ENCODE data around the gene APOL4. TPM values are rescaled to one million over a fixed set of nuclear protein-coding genes. Genes with fewer than 3 reads are reported as not detected.
A peak's percentile ranks its signal among the peaks of the same experiment; 100 is the strongest.

APOL4 gene
- total and polyA plus RNA-seq, 2 donors (not counting 1 experiment from before 2014, with no cell fraction given), result 0.03 TPM; not detected in 1

DNA sequence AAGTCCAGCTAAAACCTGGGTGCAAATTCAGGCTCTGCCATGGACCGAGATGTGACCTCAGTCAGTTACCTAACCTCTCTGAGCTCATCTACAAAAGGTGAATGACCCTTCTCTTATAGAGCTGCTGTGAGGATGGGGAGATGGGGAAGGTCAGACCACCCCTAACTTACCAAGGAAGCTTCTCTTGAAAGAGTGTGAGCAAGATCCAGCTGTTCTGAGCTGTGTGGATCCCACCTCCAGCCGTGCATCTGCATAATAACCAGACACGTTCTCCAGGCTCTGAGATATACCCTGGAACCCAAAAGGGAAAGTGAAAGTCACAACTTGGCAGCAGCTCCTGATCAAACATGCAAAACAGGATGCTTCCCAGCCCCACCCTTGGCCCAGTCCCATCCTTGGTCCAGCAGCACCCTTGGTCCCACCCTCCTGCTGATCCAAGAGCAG, 41.1 kb downstream of the APOL4 start, which contains the start of gene APOL3:
Gene APOL3 (minus strand): TSS at position 257 of the 444 bp plus-strand sequence. CDS start 11,700 bp downstream, outside the sequence.
- H3K4me1 Mint-ChIP-seq, result peaks cover 87% of the 10 kb centered on the region
- ChIA-PET CTCF (interaction anchor here (0.6 to 12.5 kb wide), 8 partner anchors 9 to 512 kb away, joined by 3 to 182 read pairs (median 3); partner anchors contain the start of gene APOL6), POLR2A (no interaction called here)
- TF ChIP-seq, protein P1, sequence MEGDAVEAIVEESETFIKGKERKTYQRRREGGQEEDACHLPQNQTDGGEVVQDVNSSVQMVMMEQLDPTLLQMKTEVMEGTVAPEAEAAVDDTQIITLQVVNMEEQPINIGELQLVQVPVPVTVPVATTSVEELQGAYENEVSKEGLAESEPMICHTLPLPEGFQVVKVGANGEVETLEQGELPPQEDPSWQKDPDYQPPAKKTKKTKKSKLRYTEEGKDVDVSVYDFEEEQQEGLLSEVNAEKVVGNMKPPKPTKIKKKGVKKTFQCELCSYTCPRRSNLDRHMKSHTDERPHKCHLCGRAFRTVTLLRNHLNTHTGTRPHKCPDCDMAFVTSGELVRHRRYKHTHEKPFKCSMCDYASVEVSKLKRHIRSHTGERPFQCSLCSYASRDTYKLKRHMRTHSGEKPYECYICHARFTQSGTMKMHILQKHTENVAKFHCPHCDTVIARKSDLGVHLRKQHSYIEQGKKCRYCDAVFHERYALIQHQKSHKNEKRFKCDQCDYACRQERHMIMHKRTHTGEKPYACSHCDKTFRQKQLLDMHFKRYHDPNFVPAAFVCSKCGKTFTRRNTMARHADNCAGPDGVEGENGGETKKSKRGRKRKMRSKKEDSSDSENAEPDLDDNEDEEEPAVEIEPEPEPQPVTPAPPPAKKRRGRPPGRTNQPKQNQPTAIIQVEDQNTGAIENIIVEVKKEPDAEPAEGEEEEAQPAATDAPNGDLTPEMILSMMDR (IDR thresholded peaks at IDR 0.05), result no peak
- TF ChIP-seq EZH2 (IDR thresholded peaks at IDR 0.05; ENCODE audit: borderline replicate concordance, insufficient read depth, low read depth, low read length, poor library complexity, severe bottlenecking), result no peak
- Histone ChIP-seq H3K4me1 (ENCODE audit: control insufficient read depth in 2 of 2, insufficient read depth in 2 of 2, low read length in 2 of 2) (peaks cover 80 to 82% of the 10 kb centered on the region in 2 donors), H3K4me2 (replicated peaks; ENCODE audit: low read depth, low read length, poor library complexity, severe bottlenecking) (peak within 1 kb of the TSS; percentile 93), H3K9me3 (ENCODE audit: control extremely low read depth in 1 of 3, control insufficient read depth in 2 of 3, insufficient read depth in 1 of 3, low read length in 2 of 3) (no peaks in the 10 kb centered on the region), H3K9ac (ENCODE audit: low read length) (peak within 1 kb of the TSS; percentile 83), H3K27ac (ENCODE audit: low read length in 2 of 2) (peak within 1 kb of the TSS; percentile 92 to 98), H3K4me3 (ENCODE audit: control extremely low read depth in 1 of 5, extremely low read depth in 1 of 5, insufficient read depth in 1 of 5, low read depth in 2 of 5, low read length in 4 of 5) (peak within 1 kb of the TSS; percentile 62 to 81 (median 71)), H4K20me1 (ENCODE audit: control insufficient read depth, insufficient read depth, low read length, poor library complexity, severe bottlenecking) (peaks cover 1% of the 10 kb centered on the region), H3K27me3 (replicated peaks in 1 of 4; ENCODE audit: control extremely low read depth in 1 of 4, control insufficient read depth in 3 of 4, insufficient read depth in 4 of 4, low read length in 3 of 4) (no peaks in the 10 kb centered on the region), H3K79me2 (ENCODE audit: control insufficient read depth, insufficient read depth, low read length) (peaks cover 54% of the 10 kb centered on the region), H2AFZ (ENCODE audit: insufficient read depth, low read depth, low read length, poor library complexity, severe bottlenecking) (peak within 1 kb of the TSS; percentile 68), H3K36me3 (replicated peaks in 1 of 2; ENCODE audit: control extremely low read depth in 1 of 2, control insufficient read depth in 1 of 2, extremely low read depth in 1 of 2, insufficient read depth in 2 of 2, low read length in 1 of 2) (peaks cover 0 to 2% of the 10 kb centered on the region in 2 experiments)
- intact Hi-C loops (cut with micrococcal nuclease), result loop anchor here (2.0 to 5.0 kb wide), 2 partner anchors 78 to 808 kb away; partner anchors contain the start of gene APOL2
- H3K27me3 Mint-ChIP-seq, result no peaks in the 10 kb centered on the region
- H3K27ac Mint-ChIP-seq, result peak within 1 kb of the TSS; percentile 97
- WGBS (ENCODE audit: insufficient coverage), result 0% methylated on average over 2 of the region's 3 CpGs
- H3K9me3 Mint-ChIP-seq (ENCODE audit: insufficient read depth), result no peaks in the 10 kb centered on the region
- DNase-seq, result peak; percentile 71
- peak; percentile 34 for ATAC-seq (ENCODE audit: low read depth)
- H3K4me3 Mint-ChIP-seq, result peak within 1 kb of the TSS; percentile 93
